NCI-H345 (cell line): ENCODE measurements around the gene DYRK2.

Source experiments
- DNase-seq: peaks from one replicate; lab custom pipeline; 2025; lab: John Stamatoyannopoulos, UW

The DYRK2 gene

DNA sequence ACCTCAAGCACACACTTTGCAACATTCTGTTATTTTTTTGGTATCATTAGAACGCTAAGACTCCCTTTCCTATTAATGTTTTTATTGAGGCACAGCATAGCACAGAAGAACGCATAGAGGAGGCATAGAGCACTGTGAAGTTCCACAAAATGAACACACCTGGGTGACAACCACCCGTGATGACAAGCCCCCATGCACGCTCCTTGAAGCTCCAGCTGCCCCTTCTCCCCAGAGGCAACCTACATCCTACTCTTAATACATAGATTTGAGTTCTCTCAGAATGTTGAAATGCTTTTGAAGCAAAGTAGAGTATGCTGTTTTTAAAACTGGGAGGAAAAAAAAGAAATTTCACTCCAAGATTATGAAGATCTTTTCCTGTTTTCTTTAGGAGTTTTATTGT, 55.5 kb downstream of the DYRK2 start:
- DNase-seq, result no peak

DNA sequence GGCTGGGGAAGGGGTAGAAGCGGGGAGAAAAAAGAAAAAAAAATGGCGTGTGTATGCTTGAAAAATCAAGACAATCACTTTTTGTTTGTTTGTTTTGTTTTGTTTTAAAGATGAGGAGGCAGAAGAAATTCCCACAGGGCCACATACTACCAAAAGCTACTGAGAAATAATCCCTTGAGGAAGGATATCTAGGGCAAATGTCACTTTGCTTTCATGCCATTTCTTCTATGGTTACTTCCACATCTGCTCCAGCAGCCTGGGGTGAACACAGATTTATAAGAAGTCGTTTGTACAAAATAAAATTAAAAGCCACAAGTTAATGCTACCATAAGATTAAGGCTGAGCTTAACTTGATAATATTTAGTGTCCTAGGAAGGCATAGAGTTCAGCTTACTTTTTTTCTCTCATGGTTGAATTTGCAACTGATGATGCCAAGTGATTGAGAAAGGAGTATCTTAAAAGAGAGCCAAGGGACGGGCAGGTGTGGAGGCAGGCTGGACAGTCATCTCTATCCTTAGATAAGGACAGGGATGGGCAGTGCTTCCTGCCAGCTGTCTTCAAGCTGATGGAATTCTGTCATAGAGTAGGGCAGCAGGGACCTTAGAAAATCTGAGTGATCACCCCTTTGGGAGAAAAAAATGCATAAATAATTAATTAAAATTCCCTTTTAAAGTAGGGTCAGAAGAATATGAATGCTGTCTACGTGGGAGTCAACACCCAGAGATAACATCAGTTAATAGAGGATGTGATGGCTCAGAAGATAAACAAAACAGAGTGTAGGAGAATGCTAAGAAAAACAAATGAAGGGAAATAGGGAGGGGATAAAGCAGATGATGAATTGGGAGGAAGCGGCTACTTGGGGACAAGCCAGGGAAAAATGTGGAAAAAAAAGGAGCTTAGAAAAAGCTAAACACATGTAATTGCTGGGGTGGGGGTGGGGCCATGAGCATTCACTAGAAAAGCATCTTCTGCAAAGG, 57.1 kb downstream of the DYRK2 start:
- no peak for DNase-seq

DNA sequence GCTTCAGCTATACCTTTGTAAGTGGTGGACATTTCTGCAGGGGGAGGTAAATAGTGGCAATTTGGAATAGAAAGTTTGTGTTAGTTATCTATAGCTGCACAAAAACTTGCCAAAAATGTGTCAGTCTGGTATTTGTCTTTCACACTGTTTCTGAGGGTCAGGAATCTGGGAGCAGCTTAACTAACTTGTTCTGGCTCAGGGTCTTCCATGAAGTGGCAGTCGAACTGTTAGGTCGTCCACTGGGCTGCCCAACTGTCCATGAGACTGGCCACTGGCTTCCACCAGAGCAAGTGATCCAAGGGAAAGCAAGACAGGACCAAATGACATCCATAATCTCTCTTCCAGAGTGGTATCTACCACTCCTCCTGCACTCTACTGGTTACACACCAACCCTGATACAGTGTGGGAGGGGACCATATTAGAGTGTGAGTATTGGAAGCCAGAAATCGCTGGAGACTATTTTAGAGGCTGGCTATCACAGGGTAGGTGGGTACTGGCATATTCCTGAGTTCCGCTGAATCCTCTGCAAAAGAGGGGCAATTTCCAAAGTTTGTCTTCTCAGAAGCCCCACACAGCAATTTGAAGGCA, 60.9 kb downstream of the DYRK2 start:
- no peak for DNase-seq

DNA sequence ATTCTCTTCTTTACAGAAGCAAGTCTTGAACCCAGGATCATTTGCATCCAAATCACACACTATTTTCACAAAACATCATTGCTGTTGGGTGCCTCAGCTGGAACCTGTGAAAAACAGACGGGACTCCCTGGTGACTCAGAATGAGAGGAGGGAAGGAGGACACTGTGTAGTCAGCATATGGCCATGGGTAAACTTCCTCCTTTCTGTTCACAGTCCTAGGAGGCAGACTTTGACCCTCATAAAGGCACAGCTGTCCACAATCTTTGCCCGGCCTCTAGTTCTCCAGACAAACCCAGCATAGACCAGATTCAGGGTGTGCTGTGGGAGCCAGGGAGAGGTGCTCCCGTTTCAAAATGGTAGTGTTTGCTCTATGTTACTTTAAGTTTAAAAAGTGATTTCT, 62.0 kb downstream of the DYRK2 start:
- DNase-seq, result no peak

DNA sequence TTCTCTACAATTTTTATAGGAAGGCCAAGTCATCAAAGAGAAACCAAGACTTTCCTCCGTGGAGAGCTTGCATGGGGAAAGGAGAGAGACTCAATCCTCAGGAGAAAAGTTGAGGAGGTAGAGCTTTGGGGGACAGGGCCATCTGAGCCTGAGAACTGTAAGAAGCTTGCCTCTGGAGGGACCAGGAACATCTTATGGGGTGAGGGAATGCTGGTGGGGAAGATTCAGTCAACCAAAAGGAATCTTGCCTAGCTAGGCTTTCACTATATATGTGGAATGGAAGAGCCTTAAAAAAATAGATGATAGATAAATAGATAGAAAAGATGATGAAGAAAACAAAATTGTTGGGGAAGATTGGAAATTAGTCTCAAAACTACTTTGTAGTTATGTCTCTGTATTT, 63.5 kb downstream of the DYRK2 start:
- DNase-seq, result no peak

DNA sequence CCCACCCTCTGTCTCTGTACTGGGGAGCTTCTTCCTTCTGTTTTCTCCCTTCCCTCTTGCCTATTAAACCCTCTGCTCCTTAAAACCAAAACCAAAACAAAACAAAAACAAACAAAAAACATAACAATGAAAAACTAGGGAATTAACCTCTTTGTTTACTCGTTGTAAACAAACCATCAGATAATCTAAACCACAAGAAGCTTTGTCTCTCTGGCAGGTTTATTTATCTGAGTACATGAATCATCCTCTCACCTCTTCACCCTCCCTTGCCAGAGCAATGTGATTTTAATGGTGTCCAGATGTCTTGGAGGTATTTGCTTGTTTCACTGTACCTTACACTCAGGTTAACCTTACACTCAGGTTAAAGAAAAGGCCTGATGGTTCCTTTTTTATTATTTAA, 66.1 kb downstream of the DYRK2 start:
- peak; percentile 11 for DNase-seq
